GM18505 (cell line): ENCODE data around the gene PCDHA2.

Source experiments
- ATAC-seq: cut with Tn5 transposase; IDR thresholded peaks from one replicate; pipeline ENCODE4 v1.9.1; 2021; ENCODE audit not compliant: unreplicated experiment
- POLR2A ChIP-seq: IDR thresholded peaks from 4 replicates; pipeline ENCODE4 v1.6.1; 2011; ENCODE audit warnings: borderline replicate concordance; ENCODE audit not compliant: insufficient read depth, insufficient read length; ENCODE audit errors: extremely low read depth

The PCDHA2 gene

GRCh38 chr5:140835622-140836510 is 41.2 kb downstream of the PCDHA2 start:
- ATAC-seq, result no peak

GRCh38 chr5:140840978-140841962 is 46.6 kb downstream of the PCDHA2 start, which contains the start of gene PCDHA8:
Gene PCDHA8, plus strand, starts transcription at chr5:140841187. Its CDS starts 135 bp downstream, at chr5:140841322.
- no peak for TF ChIP-seq POLR2A

More at GRCh38 chr5:140835622-140836510, 41.2 kb downstream of the PCDHA2 start:
- TF ChIP-seq POLR2A, result no peak

GRCh38 chr5:140842798-140843733 is 48.4 kb downstream of the PCDHA2 start:
- ATAC-seq, result no peak
- no peak for TF ChIP-seq POLR2A

More at GRCh38 chr5:140840978-140841962, 46.6 kb downstream of the PCDHA2 start, which contains the start of gene PCDHA8:
- ATAC-seq, result no peak
